Gastrocnemius medialis (tissue), 4 donors: ENCODE measurements around the gene TTLL5. TPM values are rescaled to one million over a fixed set of nuclear protein-coding genes. Genes with fewer than 3 reads are reported as not detected.

Source experiments
- ATAC-seq, 2 donors: fragments of 150-250 bp; one replicate each; pipeline ENCODE4 v1.9.1; 2016
- DNase-seq, 2 donors: peaks; one replicate each; pipeline ENCODE4 v3.0.0-alpha.2; 2019
- H3K27ac ChIP-seq, 4 donors: fragments of 200-600 bp; sonication (generic); 1 replicate in 1 of 4; 2 replicates in 3 of 4; pipeline ENCODE4 v1.5.1; 2016 to 2018; ENCODE audit warnings: mild to moderate bottlenecking in 2 of 4, moderate library complexity in 1 of 4
- H3K27me3 ChIP-seq, 3 donors: fragments of 200-600 bp; sonication (generic) in 2 of 3; 1 replicate in 1 of 3; 2 replicates in 2 of 3; pipeline versions ENCODE4 v1.5.1 to v1.6.0; 2016 to 2019; ENCODE audit warnings: mild to moderate bottlenecking in 1 of 3, moderate library complexity in 1 of 3
- H3K36me3 ChIP-seq, 2 donors: fragments of 200-600 bp; sonication (generic) in 1 of 2; one replicate each; pipeline ENCODE4 v1.5.1; 2017 to 2018
- H3K4me1 ChIP-seq, 2 donors: fragments of 200-600 bp; sonication (generic) in 1 of 2; one replicate each; pipeline ENCODE4 v1.5.1; 2016 to 2017; ENCODE audit warnings: mild to moderate bottlenecking in 2 of 2
- H3K4me3 ChIP-seq, 4 donors: fragments of 200-600 bp; sonication (generic) in 3 of 4; 1 replicate in 1 of 4; 2 replicates in 3 of 4; pipeline ENCODE4 v1.5.1; 2016 to 2019; ENCODE audit warnings: mild to moderate bottlenecking in 2 of 4
- H3K9me3 ChIP-seq, 3 donors: fragments of 200-600 bp; sonication (generic) in 2 of 3; 1 replicate in 1 of 3; 2 replicates in 2 of 3; pipeline ENCODE4 v1.5.1; 2016 to 2019
- CTCF ChIP-seq, 5 experiments: fragments of 450-650 bp in 3 of 5; fragments of 200-600 bp in 2 of 5; sonication (generic) in 2 of 5; IDR thresholded peaks in 4 of 5; conservative IDR thresholded peaks in 1 of 5; 1 replicate in 4 of 5; 2 replicates in 1 of 5; pipeline ENCODE4 v1.5.1; 2016 to 2019; ENCODE audit warnings: antibody characterized with exemption in 5 of 5, mild to moderate bottlenecking in 3 of 5, moderate library complexity in 3 of 5
- POLR2A ChIP-seq, 2 donors: fragments of 450-650 bp; IDR thresholded peaks; one replicate each; pipeline ENCODE4 v1.6.1; 2017; ENCODE audit warnings: antibody characterized with exemption in 2 of 2, mild to moderate bottlenecking in 2 of 2, moderate library complexity in 2 of 2
- in situ Hi-C, 4 donors: fragments of 200-750 bp; cut with MboI; loops; one replicate each; pipeline versions ENCODE4 v1.15.0 to v1.8.0; 2017; ENCODE audit warnings: low sequenced_read_pairs in 4 of 4
- intact Hi-C: fragments of 100-400 bp; cut with DNase I; formaldehyde crosslinking; loops from one replicate; pipeline ENCODE4 v1.15.1; 2023; ENCODE audit warnings: low total_unique reads
- total RNA-seq, 4 donors: library from RNA; depleted of rRNA; stranded (reverse); fragments of >200 nt; gene quantifications; one replicate each; pipeline versions ENCODE4 v1.1.0 to v1.2.3, GENCODE V29; 2016

TTLL5 gene
- total RNA-seq, 4 donors from 2014 or later, result 9.1 to 36.0 (median 16.4) TPM

GRCh38 chr14:75941030-75941429 is 280.0 kb downstream of the TTLL5 start:
- ATAC-seq (peak; percentile 97 to 98), DNase-seq (peak; percentile 88 to 95)
- Histone ChIP-seq H3K4me1 (peaks cover 5 to 18% of the 10 kb centered on the region in 2 donors), H3K27ac (peak overlapping the region; percentile 77 to 83 (median 80)), H3K36me3 (no peaks in the 10 kb centered on the region), H3K27me3 (no peaks in the 10 kb centered on the region), H3K9me3 (no peaks in the 10 kb centered on the region), H3K4me3 (no peak overlapping the region)
- peak; percentile 50 to 64 for TF ChIP-seq POLR2A (IDR thresholded peaks at IDR 0.05)
- no peak for TF ChIP-seq CTCF (IDR thresholded peaks at IDR 0.05 in 4 of 5, conservative IDR thresholded peaks at IDR 0.05 in 1 of 5)
- in situ Hi-C loops (no loop called here), intact Hi-C loops (loop anchor here (1.0 to 5.0 kb wide), 2 partner anchors 31 to 34 kb away; no protein-coding TSS in a partner anchor)

- Histone ChIP-seq H3K27ac (no peak overlapping the region), H3K36me3 (no peaks in the 10 kb centered on the region), H3K4me1 (peaks cover 5 to 15% of the 10 kb centered on the region in 2 donors), H3K9me3 (no peaks in the 10 kb centered on the region), H3K27me3 (no peaks in the 10 kb centered on the region), H3K4me3 (no peak overlapping the region)
- DNase-seq (no peak), ATAC-seq (no peak)
- in situ Hi-C loops (no loop called here), intact Hi-C loops (loop anchor here (5.0 kb wide), 1 partner anchor 37 kb away; no protein-coding TSS in a partner anchor)
- TF ChIP-seq POLR2A (IDR thresholded peaks at IDR 0.05) (no peak), CTCF (IDR thresholded peaks at IDR 0.05 in 4 of 5, conservative IDR thresholded peaks at IDR 0.05 in 1 of 5) (no peak)
These were observed 283.7 kb downstream of the TTLL5 start for GRCh38 chr14:75944607-75945241.

GRCh38 chr14:75946785-75947184 is 285.7 kb downstream of the TTLL5 start:
- H3K27ac ChIP-seq, result no peak overlapping the region
- ATAC-seq (no peak), DNase-seq (no peak)
- H3K4me3 ChIP-seq, result no peak overlapping the region
- no peaks in the 10 kb centered on the region for H3K36me3 ChIP-seq
- intact Hi-C loops (no loop called here), in situ Hi-C loops (no loop called here)
- H3K9me3 ChIP-seq, result no peaks in the 10 kb centered on the region
- no peak for TF ChIP-seq CTCF (IDR thresholded peaks at IDR 0.05 in 4 of 5, conservative IDR thresholded peaks at IDR 0.05 in 1 of 5)
- no peak for TF ChIP-seq POLR2A (IDR thresholded peaks at IDR 0.05)
- no peaks in the 10 kb centered on the region for H3K27me3 ChIP-seq
- peaks cover 0 to 8% of the 10 kb centered on the region in 2 donors for H3K4me1 ChIP-seq

- in situ Hi-C loops, result no loop called here
- intact Hi-C loops, result no loop called here
These were observed 291.4 kb downstream of the TTLL5 start for GRCh38 chr14:75952489-75952888.

More at GRCh38 chr14:75952489-75952888, 291.4 kb downstream of the TTLL5 start:
- H3K4me3 ChIP-seq, result no peak overlapping the region
- H3K27me3 ChIP-seq, result no peaks in the 10 kb centered on the region
- TF ChIP-seq CTCF (IDR thresholded peaks at IDR 0.05 in 4 of 5, conservative IDR thresholded peaks at IDR 0.05 in 1 of 5), result no peak
- no peak for TF ChIP-seq POLR2A (IDR thresholded peaks at IDR 0.05)
- no peaks in the 10 kb centered on the region for H3K36me3 ChIP-seq
- no peak for ATAC-seq
- no peak for DNase-seq
- no peaks in the 10 kb centered on the region for H3K9me3 ChIP-seq
- H3K4me1 ChIP-seq, result peaks cover 0 to 4% of the 10 kb centered on the region in 2 donors
- H3K27ac ChIP-seq, result no peak overlapping the region
